Ovary (tissue), 3 donors: Measurements from ENCODE around the gene SEMA6A.

Source experiments
- EP300 ChIP-seq: sonication (generic); formaldehyde crosslinking; IDR thresholded peaks from one replicate; pipeline ENCODE4 v1.6.1; 2017; ENCODE audit warnings: antibody characterized with exemption
- POLR2A ChIP-seq: fragments of 450-650 bp; IDR thresholded peaks from one replicate; pipeline ENCODE4 v1.6.1; 2017; ENCODE audit warnings: antibody characterized with exemption, mild to moderate bottlenecking, moderate library complexity
- TF ChIP-seq, protein P1 (sequence below), 3 donors: fragments of 450-650 bp in 2 of 3; fragments of 200-600 bp in 1 of 3; IDR thresholded peaks; one replicate each; pipeline versions ENCODE4 v1.5.1 to v1.8.0; 2016 to 2022; ENCODE audit warnings: antibody characterized with exemption in 3 of 3, mild to moderate bottlenecking in 1 of 3
- donor health status: DM: no; HTN: no; CAD: no.

DNA sequence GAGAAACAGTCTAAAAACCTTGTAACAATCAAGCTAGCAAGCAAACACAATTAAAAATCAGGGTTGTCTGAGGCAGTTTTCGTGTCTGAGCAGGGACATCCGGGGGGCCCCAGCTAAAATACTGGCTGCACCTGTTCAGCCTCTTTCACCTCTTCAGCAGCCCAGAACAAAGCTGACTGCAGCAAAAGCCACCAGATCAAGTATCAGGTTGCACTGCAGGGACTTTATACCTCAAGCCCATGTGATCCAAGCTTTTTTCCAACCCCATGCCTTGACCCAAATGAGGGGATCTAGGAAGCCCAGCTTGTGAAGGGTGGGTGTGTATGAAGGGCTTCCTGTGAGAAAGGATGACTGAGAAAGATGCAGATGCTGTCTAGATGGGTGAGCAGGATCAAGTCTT is 133.4 kb downstream of the SEMA6A start:
- no peak for TF ChIP-seq EP300
- TF ChIP-seq, protein P1, sequence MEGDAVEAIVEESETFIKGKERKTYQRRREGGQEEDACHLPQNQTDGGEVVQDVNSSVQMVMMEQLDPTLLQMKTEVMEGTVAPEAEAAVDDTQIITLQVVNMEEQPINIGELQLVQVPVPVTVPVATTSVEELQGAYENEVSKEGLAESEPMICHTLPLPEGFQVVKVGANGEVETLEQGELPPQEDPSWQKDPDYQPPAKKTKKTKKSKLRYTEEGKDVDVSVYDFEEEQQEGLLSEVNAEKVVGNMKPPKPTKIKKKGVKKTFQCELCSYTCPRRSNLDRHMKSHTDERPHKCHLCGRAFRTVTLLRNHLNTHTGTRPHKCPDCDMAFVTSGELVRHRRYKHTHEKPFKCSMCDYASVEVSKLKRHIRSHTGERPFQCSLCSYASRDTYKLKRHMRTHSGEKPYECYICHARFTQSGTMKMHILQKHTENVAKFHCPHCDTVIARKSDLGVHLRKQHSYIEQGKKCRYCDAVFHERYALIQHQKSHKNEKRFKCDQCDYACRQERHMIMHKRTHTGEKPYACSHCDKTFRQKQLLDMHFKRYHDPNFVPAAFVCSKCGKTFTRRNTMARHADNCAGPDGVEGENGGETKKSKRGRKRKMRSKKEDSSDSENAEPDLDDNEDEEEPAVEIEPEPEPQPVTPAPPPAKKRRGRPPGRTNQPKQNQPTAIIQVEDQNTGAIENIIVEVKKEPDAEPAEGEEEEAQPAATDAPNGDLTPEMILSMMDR (IDR thresholded peaks at IDR 0.05): no peak
- TF ChIP-seq POLR2A: no peak
